ENCODE measurements around the gene VKORC1L1.
"Not testable (repeated sequence)": the region's sequence is repeated elsewhere in the genome, so short reads cannot be mapped to it uniquely, and the experiment has no call there.

VKORC1L1 gene

GRCh38 chr7:65945787-65946186 lies 72.9 kb downstream of the VKORC1L1 start:
- not testable (repeated sequence) for DNase-seq

GRCh38 chr7:65946904-65947303 lies 74.0 kb downstream of the VKORC1L1 start:
- DNase-seq: no peak

- no peak for DNase-seq
Observed at GRCh38 chr7:65951837-65952578, 79.1 kb downstream of the VKORC1L1 start.

- no peak for DNase-seq
Observed at GRCh38 chr7:65953001-65953720, 80.3 kb downstream of the VKORC1L1 start.

- no peak for DNase-seq
Observed at GRCh38 chr7:65953890-65954450, 81.1 kb downstream of the VKORC1L1 start.

- no peak for DNase-seq
Observed at GRCh38 chr7:65955718-65956117, 82.8 kb downstream of the VKORC1L1 start.

GRCh38 chr7:65960351-65961074 lies 87.6 kb downstream of the VKORC1L1 start:
- DNase-seq: no peak

- DNase-seq: no peak
Observed at GRCh38 chr7:65962033-65962432, 89.2 kb downstream of the VKORC1L1 start.

- DNase-seq: not testable (repeated sequence)
Observed at GRCh38 chr7:65964671-65965070, 91.8 kb downstream of the VKORC1L1 start.

GRCh38 chr7:65966146-65966545 lies 93.3 kb downstream of the VKORC1L1 start:
- no peak for DNase-seq

GRCh38 chr7:65967361-65968155 lies 94.7 kb downstream of the VKORC1L1 start:
- DNase-seq: no peak

- no peak for DNase-seq
Observed at GRCh38 chr7:65968256-65969185, 95.6 kb downstream of the VKORC1L1 start.

GRCh38 chr7:65971021-65971420 lies 98.1 kb downstream of the VKORC1L1 start:
- DNase-seq: no peak

GRCh38 chr7:65972976-65973375 lies 100.1 kb downstream of the VKORC1L1 start:
- no peak for DNase-seq

GRCh38 chr7:65974191-65974801 lies 101.4 kb downstream of the VKORC1L1 start:
- DNase-seq: no peak

GRCh38 chr7:65974876-65975275 lies 102.0 kb downstream of the VKORC1L1 start:
- DNase-seq: no peak

- no peak for DNase-seq
Observed at GRCh38 chr7:65975814-65976445, 103.1 kb downstream of the VKORC1L1 start.

GRCh38 chr7:65976659-65977196 lies 103.9 kb downstream of the VKORC1L1 start:
- DNase-seq: no peak

GRCh38 chr7:65978891-65979582 lies 106.2 kb downstream of the VKORC1L1 start:
- no peak for DNase-seq
